GM08714 (cell line): ENCODE data around the gene SERPINI1.
A peak's percentile ranks its signal among the peaks of the same experiment; 100 is the strongest.

Experiments used
- H3K4me3 ChIP-seq: fragments of 200-500 bp; sonication (Bioruptor generic); 2 replicates; pipeline ENCODE4 v1.5.1; 2014; ENCODE audit warnings: mild to moderate bottlenecking, low read length, inconsistent platforms
- ZNF274 ChIP-seq: IDR thresholded peaks from 2 replicates; pipeline ENCODE4 v1.6.1; 2012; ENCODE audit warnings: mild to moderate bottlenecking, low read depth, low read length

SERPINI1 gene

GRCh38 chr3:167735233-167736138 lies at the start of gene SERPINI1:
Gene SERPINI1 (plus strand): TSS chr3:167735721. CDS start chr3:167789129, 53,408 bp downstream.
- no peak for TF ChIP-seq ZNF274
- H3K4me3 ChIP-seq = peak within 1 kb of the TSS; percentile 92

DNA sequence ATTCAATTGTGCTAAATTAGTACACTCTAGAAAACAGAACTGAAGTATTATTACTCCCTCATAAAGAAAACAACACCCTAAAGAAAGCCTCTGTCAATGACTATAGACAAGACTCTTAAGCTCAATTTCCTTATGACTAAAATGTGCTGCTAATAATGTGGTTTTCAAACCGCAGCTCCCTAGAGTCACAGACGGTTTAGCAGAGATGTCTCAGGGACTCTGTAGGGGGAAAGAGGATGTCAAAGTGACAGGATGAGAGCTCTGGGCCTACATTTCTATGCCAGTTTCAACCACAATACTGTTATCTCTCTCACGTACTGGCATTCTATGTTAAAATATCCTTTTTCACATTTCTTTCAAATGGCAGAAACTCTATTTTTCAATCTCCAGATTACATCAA lies 44.2 kb upstream of the SERPINI1 start:
- TF ChIP-seq ZNF274 = no peak
- H3K4me3 ChIP-seq = no peak overlapping the region

- H3K4me3 ChIP-seq = no peak overlapping the region
- TF ChIP-seq ZNF274 = no peak
These were observed 41.4 kb upstream of the SERPINI1 start for GRCh38 chr3:167694121-167694520.

DNA sequence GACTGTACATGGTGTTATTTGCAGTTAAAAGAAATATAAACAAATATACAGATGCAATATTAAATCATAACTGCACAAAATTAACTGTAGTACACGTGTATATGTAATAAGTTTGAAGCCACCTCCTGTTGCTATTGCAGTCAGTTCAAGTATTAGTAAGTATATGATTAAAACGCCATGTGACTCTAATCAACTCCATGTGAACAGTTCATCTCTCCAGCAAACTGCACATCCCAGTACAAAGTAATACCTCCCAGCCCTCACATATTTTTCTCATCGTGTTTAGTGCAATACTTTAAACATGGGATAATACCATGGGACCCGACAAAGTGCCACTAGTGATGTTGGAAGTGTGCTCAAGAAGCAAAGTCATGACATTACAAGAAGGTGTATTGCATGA lies 35.5 kb upstream of the SERPINI1 start:
- no peak overlapping the region for H3K4me3 ChIP-seq
- no peak for TF ChIP-seq ZNF274

- H3K4me3 ChIP-seq = no peak overlapping the region
- no peak for TF ChIP-seq ZNF274
These were observed 34.6 kb upstream of the SERPINI1 start for GRCh38 chr3:167700926-167701325.

GRCh38 chr3:167705840-167706239 lies 29.7 kb upstream of the SERPINI1 start:
- H3K4me3 ChIP-seq = no peak overlapping the region
- TF ChIP-seq ZNF274 = no peak

DNA sequence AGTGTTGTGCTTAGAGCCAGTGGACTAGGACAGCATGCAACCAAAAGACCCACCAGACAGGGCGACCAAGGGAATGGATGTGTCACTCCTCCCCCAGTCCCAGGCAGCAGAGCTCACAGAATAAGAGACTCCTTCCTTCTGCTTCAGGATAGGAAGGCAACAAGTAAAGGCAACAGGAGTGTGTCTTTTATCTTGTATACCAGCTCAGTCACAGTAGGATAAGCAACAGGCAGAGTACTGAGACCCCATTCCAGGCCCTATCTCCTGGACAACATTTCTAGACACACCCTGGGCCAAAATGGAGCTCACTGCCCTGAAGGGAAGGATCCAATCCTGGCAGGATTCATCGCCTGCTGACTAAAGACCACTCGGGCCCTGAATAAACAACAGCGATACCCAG lies 25.8 kb upstream of the SERPINI1 start:
- no peak for TF ChIP-seq ZNF274
- H3K4me3 ChIP-seq = no peak overlapping the region

DNA sequence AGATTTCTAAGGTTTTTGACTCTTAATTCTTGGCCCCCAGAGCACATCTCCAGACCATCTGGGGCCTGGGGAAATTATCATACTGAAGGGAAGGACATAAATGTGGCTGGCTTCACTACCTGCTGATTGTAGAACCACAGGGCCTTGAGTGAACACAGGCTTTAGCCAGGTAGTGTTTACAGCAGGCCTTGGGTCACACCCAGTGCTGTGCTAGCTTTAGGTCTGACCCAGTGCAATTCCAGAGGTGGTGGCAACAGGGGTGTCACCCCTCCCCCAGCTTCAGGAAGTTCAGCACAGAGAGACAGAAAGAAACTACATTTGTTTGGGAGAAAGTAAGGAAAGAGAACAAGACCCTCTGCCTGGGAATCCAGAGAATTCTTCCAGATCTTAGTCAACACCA lies 25.0 kb upstream of the SERPINI1 start:
- no peak overlapping the region for H3K4me3 ChIP-seq
- TF ChIP-seq ZNF274 = no peak

DNA sequence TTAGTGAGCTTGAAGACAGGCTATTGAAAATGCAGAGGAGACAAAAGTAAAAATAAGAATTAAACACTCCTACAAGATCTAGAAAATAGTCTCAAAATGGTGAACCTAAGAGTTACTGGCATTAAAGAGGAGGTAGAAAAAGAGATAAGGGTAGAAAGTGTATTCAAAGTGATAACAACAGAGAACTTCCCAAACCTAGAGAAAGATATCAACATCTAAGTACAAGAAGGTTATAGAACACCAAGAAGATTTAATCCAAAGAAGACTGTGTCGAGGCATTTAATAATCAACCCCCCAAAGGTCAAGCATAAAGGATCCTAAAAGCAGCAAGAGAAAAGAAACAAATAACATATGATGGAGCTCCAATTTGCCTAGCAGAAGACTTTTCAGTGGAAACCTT lies 24.1 kb upstream of the SERPINI1 start:
- TF ChIP-seq ZNF274 = no peak

DNA sequence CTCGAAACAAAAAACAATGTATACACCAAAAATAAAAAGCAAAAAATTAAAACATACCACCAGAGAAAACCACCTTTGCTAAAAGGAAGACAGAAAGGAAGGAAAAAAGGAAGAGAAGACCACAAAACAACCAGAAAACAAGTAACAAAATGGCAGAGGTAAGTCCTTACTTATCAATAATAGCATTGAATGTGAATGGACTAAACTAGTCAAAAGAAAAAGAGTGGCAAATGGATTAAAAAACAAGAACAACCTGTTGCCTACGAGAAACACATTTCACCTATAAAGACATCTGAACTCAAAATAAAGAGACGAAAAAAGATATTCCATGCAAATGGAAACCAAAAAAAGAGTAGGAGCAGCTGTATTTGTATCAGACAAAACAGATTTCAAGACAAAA lies 23.1 kb upstream of the SERPINI1 start:
- no peak overlapping the region for H3K4me3 ChIP-seq
- no peak for TF ChIP-seq ZNF274

More for the DNA sequence above, 24.1 kb upstream of the SERPINI1 start:
- H3K4me3 ChIP-seq = no peak overlapping the region

DNA sequence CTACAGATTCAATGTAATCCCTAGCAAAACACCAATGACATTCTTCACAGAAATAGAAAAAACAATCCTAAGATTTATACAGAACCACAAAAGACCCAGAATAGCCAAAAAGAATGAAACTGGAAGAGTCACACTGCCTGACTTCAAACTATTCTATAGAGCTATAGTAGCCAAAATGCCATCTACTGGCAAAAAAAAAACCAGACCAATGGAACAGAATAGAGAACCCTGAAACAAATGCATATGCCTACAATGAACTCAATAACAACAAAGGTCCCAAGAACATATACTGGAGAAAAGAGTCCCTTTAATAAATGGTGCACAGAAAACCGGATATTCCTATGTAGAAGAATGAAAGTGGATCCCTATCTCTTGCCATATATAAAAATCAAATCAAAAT lies 20.6 kb upstream of the SERPINI1 start:
- no peak overlapping the region for H3K4me3 ChIP-seq
- TF ChIP-seq ZNF274 = no peak

GRCh38 chr3:167716920-167717319 lies 18.6 kb upstream of the SERPINI1 start:
- no peak overlapping the region for H3K4me3 ChIP-seq
- no peak for TF ChIP-seq ZNF274

- no peak for TF ChIP-seq ZNF274
These were observed 16.9 kb upstream of the SERPINI1 start for GRCh38 chr3:167718582-167718981.

GRCh38 chr3:167723025-167723512 lies 12.5 kb upstream of the SERPINI1 start:
- no peak overlapping the region for H3K4me3 ChIP-seq
- no peak for TF ChIP-seq ZNF274

More at GRCh38 chr3:167718582-167718981, 16.9 kb upstream of the SERPINI1 start:
- no peak overlapping the region for H3K4me3 ChIP-seq

- no peak overlapping the region for H3K4me3 ChIP-seq
These were observed 11.6 kb upstream of the SERPINI1 start for GRCh38 chr3:167723872-167724271.

More at GRCh38 chr3:167723872-167724271, 11.6 kb upstream of the SERPINI1 start:
- TF ChIP-seq ZNF274 = no peak
